HG03103 (cell line): ENCODE measurements around the gene RASSF1.
"Not testable (repeated sequence)": the region's sequence is repeated elsewhere in the genome, so short reads cannot be mapped to it uniquely, and the experiment has no call there.

Source experiments
- ATAC-seq: cut with Tn5 transposase; IDR thresholded peaks from one replicate; pipeline ENCODE4 v1.9.1; 2021; ENCODE audit warnings: low read depth; ENCODE audit not compliant: unreplicated experiment

Gene RASSF1

DNA sequence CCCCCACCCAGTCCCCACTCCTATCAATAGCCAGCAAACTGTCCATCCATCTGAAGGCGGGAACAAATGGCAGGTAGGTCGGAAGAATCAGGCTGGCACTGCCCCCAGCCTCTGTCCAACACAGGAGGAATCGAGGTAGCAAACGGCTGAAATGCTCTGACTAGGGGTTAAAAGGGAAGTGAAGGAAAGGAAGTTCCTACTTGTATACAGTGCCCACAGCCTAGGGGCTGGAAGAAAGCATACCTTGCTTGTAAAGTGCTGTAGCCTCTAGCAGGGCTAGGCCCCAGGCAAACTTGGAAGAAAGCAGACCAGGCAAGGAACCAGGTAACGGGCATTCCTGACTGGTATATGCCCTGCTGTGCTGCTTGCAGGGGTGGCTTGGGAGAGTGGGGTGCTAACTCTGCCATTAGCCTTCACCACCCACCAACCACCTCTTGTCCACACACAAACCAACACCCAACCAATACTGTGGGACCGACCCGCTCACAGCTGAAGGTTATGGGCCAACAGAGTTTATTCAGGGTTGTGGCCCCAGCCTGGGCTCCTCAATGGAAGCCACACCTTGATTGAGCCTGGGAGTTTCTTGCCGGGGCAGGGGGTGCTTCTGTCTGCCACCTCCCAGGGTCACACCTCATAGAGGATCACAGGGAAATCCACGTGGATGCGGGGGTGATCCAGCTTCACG lies 15.0 kb downstream of the RASSF1 start:
- ATAC-seq = no peak

DNA sequence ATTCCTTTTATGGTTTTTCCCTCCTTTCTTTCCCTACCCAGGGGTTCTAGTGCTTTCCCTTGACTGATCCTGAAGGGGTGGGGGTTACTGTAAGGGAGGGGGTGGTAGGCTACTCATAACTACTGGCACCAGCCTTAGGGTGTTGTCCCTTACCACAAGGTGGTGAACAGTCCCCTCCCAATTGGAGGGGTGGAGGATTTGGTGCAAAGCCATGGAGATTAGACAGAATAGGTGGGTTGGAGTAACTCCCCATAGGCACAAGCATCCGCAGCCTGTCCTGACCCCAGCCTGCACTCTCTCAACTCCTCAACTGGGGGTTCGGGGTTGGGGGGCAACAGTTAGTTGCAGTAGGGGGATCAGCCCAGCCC lies 15.5 kb downstream of the RASSF1 start:
- ATAC-seq = no peak

DNA sequence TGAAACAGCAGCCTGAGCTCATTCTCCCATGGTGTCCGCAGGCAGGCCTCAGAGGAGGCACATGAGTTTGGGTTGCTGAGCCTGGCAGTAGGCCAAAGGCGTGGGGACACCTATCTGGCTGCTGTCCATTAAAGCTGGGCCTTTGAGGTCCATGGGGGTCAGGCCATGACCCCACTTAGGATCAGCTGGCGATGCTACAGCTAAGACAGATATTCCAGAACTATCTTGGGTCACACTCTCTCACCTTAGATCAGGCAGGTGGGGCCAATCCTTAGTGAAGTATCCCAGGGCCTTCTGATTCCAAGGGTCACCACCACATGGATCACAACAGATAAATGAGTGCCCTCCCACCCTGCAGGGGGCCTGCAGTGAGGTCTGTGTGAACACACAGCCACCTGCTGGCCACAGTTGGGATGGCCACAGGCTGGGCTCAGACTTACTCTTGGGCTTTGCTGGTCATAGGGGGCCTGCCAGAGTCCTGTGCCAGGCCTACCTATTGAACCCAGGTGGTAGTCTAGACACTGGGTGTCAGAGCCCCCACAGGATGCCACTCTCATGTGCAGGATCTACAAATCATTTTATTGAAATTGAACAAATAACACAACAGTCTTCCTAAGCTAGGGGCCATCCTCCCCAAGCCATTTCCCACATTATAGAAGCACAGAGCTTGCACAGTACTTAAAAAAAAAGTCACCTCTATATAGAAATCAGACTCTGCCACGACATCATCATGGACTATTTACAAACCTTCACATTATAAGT lies 16.1 kb downstream of the RASSF1 start:
- no peak for ATAC-seq

DNA sequence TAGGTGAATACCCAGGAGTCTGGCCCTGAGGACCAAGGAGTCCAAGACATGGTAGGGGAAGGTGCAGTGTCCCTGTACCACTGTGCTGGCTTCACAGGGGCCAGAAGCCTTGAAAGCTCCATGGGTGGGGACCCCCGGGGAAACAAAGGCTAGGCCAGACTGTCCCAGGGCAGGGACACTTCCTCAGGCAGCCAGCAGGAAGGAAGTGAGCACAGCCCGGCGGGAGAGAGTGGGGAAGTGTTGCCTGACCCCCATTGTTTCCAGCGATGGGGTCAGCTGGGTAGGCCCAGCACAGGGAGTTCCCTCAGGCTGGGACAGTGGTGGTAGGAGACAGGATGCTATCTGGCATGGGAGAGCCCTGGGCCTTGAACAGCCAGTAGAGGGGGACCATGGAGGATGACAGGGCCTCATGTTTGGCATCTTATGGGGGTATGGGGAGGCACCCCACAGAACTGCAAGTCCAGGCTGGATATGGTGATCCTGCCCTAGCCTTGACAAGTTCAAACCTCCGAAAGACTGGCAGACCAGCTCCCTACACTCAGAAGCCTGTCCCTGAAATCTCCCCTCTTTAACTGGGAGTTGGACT lies 16.9 kb downstream of the RASSF1 start:
- ATAC-seq = no peak

DNA sequence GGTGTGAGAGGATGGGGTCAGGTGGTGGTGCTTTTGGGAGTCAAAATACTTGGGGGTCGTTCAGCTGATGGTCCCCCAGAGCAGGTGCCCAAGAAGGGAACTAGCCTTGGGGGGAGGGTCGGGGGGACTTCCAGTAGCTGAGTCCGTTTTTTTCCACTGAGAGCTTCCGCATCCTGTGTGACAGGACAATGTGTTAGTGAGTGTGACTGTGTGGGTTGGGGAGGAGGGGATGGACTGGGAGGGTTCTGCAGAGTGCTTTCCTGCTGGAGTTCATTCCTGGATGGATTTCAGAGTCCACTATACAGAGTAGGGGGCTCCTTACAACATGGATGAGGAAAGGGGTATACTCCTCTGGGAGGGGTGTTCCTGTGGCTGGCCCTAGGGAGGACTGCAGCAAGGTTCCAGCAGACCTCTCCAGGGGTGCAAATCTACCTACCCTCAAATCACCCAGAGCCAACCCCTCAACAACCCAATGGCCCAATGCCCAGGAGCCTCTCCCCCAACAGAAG lies 17.5 kb downstream of the RASSF1 start:
- ATAC-seq = no peak

DNA sequence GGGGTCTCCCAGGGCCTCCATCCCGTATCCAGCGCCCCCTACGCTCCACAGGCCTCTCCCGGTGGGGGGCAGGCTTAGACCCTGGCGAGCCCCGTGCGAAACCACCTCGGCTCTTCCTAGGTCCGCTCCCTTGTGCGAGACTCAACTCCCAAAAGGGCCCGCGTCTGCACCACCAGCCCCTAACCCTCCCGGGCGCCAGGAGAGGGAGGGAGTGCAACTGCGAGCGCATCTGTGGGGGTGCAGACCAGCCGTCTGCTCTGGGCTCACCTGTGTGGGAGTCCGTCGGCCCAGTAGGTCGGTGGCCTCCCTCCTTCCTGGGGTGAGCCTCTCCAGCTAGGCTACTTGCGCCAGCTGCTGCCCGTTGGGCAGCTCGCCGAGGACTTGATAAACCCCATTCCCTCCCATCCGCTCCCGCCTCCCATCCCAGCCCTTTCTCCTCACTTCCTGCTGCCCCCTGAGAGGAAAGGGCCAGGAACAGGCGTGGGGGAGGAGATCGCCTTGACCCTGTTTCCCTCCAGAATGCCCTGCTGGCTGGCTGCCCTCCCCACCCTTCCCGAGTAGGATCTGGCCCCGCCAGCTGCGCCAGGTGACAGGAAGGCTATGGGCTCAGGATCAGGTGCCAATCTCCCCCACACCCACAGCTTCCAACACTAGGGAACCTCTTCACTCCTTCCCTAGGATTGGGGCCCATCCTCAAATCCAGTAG lies 18.1 kb downstream of the RASSF1 start, which contains the start of gene HYAL2:
Gene HYAL2, minus strand, starts transcription at position 360 of the 706 bp plus-strand sequence. CDS start 2,256 bp downstream, outside the sequence.
- ATAC-seq = no peak

DNA sequence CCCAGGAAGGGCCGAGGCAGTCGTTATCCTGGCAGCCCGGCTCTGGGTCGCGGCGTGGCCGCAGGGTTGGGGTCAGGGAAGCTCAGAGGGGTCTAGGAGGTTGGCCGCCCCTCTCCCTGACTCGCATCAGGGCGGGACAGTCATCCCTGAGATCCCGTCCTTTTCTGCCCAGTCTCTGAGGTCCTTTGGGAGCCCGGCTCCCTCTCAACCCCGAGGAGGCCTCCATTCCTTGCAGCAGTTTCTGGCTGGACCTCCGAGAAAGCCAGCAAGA lies 18.6 kb downstream of the RASSF1 start:
- no peak for ATAC-seq

DNA sequence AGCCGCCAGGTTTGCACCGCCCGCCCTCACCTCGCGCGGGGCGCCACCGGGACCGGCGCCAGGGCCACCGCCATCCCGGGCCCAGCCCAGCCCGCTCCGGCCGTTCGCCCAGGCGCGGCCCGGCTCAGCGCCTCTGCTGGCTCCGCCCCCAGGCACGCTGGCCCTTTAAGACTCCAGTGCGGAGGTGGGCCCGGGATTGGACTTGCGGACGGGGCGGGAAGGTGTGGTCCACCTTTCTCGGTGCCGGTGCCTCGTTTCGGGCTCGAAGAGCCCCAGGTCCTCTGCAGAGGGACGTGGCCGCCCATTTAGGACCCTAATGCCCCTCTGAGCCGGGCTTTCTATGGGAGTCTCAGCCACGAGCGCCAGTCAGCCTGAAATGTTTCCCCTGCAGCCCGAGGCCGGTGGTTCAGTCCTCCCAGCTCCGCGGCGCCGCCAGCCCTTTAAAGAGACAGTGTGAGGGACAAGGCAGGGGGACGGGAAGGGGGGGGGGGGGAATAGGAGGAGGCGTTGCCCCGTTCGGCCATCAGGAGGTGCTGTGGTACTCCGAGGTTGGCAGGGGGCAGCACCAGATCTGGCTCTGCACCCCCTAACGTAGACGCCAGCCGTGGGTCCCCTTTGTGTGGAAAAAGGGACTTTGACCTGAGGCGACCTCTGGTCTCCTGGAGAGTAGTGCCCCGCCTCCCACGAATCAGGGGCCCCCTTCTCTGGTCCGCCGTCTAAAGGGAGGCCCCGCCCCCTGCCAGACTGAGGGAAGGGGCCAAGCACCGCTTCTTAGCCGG lies 19.1 kb downstream of the RASSF1 start:
- ATAC-seq = peak; percentile 70

DNA sequence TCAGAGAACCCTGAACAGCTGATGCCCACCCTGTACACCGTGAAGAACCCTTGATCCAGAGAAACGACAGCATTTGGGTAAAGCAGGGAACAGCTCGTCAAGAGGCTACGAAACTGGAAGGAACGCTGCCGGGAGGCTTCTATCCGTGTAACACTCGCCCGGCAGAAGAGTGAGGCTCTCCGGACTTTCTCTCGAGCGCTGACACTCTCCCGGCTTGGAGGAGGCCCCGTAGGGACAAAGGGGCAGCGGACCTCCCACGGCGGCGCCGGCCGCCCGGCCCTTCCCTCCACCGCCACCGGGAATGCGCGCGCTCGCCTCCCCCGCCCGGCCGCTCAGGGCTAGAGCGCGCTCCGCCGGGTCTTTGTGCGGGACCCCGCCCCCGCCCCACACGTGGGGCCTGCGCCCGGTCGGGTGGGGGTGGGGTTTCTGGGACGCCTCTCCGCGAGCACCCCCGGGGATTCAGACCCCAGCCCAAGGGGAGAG lies 19.7 kb downstream of the RASSF1 start:
- peak; percentile 29 for ATAC-seq

DNA sequence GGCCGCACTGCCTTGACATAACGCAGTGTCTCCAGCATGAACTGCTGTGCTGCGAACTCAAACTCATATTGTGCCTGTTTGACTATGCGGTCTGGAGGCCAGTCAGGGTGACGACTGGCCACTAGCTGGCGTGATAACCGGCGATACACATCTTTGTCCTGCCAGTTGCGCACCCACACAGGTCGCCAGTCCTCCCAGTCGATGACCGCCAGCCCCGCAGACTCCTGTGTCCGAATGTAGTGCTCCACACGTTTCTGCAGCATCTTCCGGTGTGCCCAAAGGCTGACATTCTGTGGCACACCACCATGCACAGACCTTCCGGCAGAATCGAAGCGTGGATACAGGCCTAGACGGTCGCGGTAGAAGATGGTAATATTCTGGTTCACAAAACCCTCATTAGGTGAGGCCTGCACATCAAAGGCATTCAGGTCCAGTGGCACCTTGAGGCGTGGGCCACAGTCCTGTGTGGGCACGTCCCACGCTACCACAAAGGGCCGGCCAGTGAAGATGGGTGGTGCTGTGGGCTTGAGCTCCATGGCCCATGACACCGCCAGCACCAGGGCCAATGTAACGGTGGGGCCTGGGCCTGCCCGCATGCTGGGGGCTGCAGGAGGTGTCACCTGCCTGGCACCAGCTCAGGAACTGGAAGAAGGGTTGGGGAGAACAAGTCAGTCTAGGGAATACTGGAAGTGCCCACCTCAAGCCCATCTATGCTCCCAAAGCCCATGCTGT lies 20.6 kb downstream of the RASSF1 start:
- no peak for ATAC-seq

DNA sequence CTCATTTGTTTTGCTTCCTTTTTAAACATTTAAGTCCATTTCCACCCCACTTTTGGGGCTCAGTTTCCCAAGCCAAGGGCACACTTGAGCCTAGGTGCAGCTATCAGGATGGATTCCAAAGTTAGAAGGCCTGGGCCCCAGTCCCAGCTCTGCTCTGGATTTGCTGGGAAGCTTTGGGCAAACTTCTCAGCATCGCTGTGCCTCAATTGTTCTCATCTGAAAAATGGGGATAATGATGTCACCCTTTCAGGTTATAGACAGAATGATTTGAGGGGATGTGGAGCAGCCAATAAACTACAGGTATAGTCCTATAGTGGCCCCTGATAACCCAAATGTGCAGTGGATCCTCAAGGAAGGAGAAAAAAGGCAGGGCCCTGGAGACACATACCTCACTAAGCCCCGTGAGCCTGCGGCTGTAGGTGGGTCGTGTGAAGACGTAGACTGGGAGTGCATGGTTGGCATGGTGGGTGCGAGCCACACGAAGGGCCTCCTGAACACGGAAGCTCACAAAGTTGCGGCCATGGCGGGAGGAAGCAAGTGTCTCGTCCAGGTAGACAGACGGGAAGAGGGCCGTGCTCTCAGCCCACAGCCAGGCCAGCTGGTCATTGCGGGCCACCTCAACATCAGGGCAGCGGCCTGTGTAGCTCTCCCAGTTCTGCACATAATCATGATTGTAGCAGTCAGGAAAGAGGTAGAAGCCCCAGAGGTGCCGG lies 21.3 kb downstream of the RASSF1 start:
- no peak for ATAC-seq

DNA sequence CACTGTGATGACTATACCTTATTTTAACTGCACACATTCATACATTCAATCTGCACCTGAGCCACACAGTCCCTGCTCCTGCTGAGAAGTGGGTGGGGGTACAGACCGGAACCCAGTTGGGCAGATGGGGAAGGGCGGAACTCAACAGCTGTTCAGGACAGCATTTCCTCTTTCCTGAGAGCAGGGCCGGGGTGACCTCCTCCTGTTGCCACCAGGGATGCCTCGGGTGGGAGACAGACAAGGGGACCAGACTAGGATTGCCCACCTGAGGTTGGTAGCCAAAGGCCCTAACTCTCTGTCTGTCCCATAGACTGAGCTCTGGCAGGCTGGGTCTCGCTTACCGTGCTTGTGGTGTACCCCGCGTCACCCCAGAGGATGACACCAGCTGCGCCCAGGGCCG lies 22.0 kb downstream of the RASSF1 start:
- ATAC-seq = no peak

DNA sequence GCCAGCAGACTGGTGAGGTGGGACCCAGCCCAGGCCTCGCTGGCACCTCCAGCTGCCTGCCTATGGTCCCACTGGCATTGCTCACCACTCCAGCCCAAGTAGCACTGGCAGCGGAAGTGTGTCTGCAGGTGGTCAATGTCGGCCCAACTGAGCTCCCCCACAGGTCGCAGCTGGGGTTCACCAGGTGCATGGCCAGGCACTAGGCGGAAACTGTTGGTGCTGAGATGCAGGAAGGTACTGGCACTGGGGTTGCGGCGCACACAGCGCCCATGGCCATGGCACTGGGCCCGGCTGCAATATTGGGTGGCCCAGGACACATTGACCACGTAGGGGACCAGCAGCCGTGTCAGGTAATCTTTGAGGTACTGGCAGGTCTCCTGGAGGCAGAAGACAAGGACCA lies 22.5 kb downstream of the RASSF1 start:
- no peak for ATAC-seq

DNA sequence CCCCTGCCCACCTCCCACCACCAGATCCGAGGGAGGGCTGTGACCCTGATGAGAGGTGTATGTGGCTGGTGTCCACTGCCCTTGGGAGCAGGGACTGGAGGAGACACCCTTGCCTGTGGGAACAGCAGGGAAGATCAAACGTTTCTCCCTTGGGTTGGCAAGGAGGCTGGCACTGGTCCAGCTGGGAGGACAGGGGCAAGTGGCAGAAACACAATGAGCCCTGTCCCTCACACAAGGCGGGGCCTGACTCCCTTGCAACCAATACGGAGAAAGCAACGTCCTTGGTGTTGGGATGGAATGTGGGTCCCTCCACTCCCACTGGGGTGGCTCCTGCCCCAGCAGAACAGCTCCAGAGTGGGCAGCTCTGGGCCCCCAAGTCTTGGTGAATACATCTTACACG lies 23.3 kb downstream of the RASSF1 start:
- ATAC-seq = no peak

DNA sequence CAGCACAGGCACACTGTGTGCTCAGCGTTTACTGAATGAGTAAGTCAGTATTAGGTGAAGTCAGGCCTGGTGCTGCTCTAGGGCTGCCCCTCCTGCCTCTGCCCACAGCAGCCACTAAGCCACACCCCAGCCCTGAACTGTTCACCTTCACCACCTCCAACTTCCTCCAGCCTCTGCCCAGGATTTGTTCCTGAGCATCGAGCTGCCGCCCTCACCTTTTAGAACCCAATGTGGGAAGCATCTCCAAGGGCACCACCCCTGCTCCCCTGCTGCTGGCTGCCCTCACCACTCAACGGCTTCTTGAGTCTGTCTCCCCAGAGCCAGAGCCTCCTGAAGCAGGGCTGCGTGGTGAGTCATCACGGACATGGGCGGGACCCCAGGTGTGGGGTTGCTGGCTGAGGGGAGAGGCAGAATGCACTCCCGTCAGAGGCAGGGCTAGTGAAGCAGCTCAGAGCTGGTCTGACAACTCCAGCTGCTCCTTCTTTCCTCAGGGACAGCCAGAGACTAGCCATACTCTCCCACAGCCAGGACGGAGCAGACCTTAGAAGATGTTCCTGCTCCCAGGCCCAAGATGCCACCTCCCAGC lies 23.9 kb downstream of the RASSF1 start:
- no peak for ATAC-seq

DNA sequence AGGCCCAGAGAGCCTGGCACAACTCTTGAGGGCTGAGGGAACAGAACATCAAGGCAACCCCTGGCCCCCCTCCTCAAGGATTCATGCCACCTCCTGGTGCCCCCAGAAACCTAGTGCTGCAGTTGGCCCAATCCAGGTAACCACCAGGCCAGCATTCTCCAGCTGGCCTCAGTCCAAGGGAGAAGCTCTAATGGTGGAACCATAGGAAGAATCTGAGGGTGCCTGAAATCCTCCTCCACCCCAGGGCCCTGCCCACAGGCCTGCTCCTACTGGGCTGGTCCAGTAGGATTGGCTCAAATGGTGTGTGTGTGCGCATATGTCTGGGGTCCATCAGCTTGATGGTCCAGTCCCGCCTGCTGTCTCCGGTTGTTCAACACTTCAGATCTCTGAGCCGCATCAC lies 25.8 kb downstream of the RASSF1 start:
- no peak for ATAC-seq

DNA sequence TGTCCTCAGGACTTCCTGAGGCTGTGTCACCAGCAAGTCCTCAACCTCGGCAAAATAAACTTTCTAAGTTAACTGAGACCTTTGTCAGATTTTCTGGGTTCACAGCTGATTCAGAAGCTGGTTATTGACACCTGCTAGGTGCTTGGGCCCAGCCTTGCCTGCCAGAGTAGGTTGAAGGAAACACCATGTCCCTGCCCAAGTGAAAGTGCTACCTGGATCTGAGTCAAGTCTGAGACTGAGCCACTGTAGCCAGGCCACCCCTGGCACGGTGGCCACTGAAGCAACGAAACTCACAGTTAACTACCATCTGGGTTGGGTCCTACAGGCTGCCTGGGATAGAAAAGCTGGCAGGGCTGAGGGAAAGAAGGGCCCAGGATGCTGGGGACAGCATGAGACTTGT lies 26.3 kb downstream of the RASSF1 start:
- no peak for ATAC-seq

DNA sequence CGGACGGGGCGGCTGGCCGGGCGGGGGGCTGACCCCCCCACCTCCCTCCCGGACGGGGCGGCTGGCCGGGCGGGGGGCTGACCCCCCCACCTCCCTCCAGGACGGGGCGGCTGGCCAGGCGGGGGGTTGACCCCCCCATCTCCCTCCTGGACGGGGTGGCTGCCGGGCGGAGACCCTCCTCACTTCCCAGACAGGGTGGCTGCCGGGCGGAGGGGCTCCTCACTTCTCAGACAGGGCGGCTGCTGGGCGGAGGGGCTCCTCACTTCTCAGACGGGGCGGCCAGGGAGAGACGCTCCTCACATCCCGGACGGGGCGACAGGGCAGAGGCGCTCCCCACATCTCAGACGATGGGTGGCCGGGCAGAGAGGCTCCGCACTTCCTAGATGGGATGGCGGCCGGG lies 28.6 kb downstream of the RASSF1 start:
- ATAC-seq = not testable (repeated sequence)

DNA sequence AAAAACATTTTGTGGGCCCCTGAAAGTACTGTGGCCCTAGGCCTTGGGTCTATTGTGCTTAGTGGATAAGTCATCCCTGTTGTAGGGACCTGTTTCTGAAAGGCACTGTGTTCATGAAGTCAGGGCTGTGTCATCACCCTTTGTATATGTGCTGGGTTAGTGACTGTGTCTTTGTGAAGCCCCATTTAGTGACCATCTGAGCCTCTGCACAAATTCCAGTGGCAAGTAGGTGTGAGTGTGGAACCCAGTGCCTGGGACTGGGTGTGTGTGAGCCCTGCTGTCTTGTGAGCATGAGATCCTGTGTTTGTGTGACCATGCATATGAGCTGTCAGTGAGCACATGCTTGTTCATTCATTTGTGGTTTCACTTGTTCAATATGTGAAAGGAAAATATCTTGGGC lies 36.0 kb downstream of the RASSF1 start:
- no peak for ATAC-seq
